Raji (cell line): ENCODE results near the gene FGF7.

Experiments used
- POLR2A ChIP-seq: IDR thresholded peaks from 2 replicates; pipeline ENCODE4 v1.6.1; 2011; ENCODE audit warnings: low read depth, low read length, control low read depth; ENCODE audit not compliant: insufficient read depth

Gene FGF7

GRCh38 chr15:49428409-49429095 lies 5.5 kb downstream of the FGF7 start:
- no peak for TF ChIP-seq POLR2A

GRCh38 chr15:49430046-49430445 lies 7.0 kb downstream of the FGF7 start:
- no peak for TF ChIP-seq POLR2A

GRCh38 chr15:49435174-49435573 lies 12.1 kb downstream of the FGF7 start:
- TF ChIP-seq POLR2A = no peak

GRCh38 chr15:49436751-49437150 lies 13.7 kb downstream of the FGF7 start:
- no peak for TF ChIP-seq POLR2A

- TF ChIP-seq POLR2A = no peak
These were observed 16.1 kb downstream of the FGF7 start for GRCh38 chr15:49438962-49439631.

- TF ChIP-seq POLR2A = no peak
These were observed 16.8 kb downstream of the FGF7 start for GRCh38 chr15:49439678-49440395.

- TF ChIP-seq POLR2A = no peak
These were observed 18.3 kb downstream of the FGF7 start for GRCh38 chr15:49441356-49441755.

- TF ChIP-seq POLR2A = no peak
These were observed 18.8 kb downstream of the FGF7 start for GRCh38 chr15:49441816-49442215.

- TF ChIP-seq POLR2A = no peak
These were observed 29.6 kb downstream of the FGF7 start for GRCh38 chr15:49452595-49452994.

GRCh38 chr15:49456166-49456565 lies 33.1 kb downstream of the FGF7 start:
- TF ChIP-seq POLR2A = no peak

GRCh38 chr15:49458145-49458544 lies 35.1 kb downstream of the FGF7 start:
- no peak for TF ChIP-seq POLR2A

GRCh38 chr15:49460411-49460941 lies 37.4 kb downstream of the FGF7 start:
- no peak for TF ChIP-seq POLR2A

GRCh38 chr15:49462232-49462844 lies 39.3 kb downstream of the FGF7 start:
- TF ChIP-seq POLR2A = no peak

GRCh38 chr15:49464522-49464921 lies 41.5 kb downstream of the FGF7 start:
- TF ChIP-seq POLR2A = no peak

GRCh38 chr15:49466119-49466518 lies 43.1 kb downstream of the FGF7 start:
- no peak for TF ChIP-seq POLR2A
